GM21526 (cell line): ENCODE measurements around the gene ARHGAP6.
"Not testable (repeated sequence)": the region's sequence is repeated elsewhere in the genome, so short reads cannot be mapped to it uniquely, and the experiment has no call there.

ENCODE experiments used
- ATAC-seq: cut with Tn5 transposase; IDR thresholded peaks from one replicate; pipeline ENCODE4 v1.9.1; 2021; ENCODE audit warnings: moderate library complexity; ENCODE audit not compliant: unreplicated experiment, low FRiP score

Gene ARHGAP6

GRCh38 chrX:11269006-11269405 is 396.7 kb downstream of the ARHGAP6 start:
- no peak for ATAC-seq

- ATAC-seq = no peak
Observed at GRCh38 chrX:11267425-11267824, 398.3 kb downstream of the ARHGAP6 start.

GRCh38 chrX:11266573-11267003 is 399.1 kb downstream of the ARHGAP6 start:
- no peak for ATAC-seq

GRCh38 chrX:11265352-11265751 is 400.4 kb downstream of the ARHGAP6 start:
- ATAC-seq = no peak

- no peak for ATAC-seq
Observed at GRCh38 chrX:11264925-11265324, 400.8 kb downstream of the ARHGAP6 start.

GRCh38 chrX:11261260-11261659 is 404.5 kb downstream of the ARHGAP6 start:
- ATAC-seq = no peak

- no peak for ATAC-seq
Observed at GRCh38 chrX:11259437-11259836, 406.3 kb downstream of the ARHGAP6 start.

- no peak for ATAC-seq
Observed at GRCh38 chrX:11257711-11258110, 408.0 kb downstream of the ARHGAP6 start.

- no peak for ATAC-seq
Observed at GRCh38 chrX:11257290-11257689, 408.4 kb downstream of the ARHGAP6 start.

GRCh38 chrX:11254417-11255109 is 411.2 kb downstream of the ARHGAP6 start:
- ATAC-seq = no peak

- ATAC-seq = no peak
Observed at GRCh38 chrX:11244636-11245035, 421.1 kb downstream of the ARHGAP6 start.

GRCh38 chrX:11242704-11243103 is 423.0 kb downstream of the ARHGAP6 start:
- ATAC-seq = no peak

- no peak for ATAC-seq
Observed at GRCh38 chrX:11241720-11242119, 424.0 kb downstream of the ARHGAP6 start.

- ATAC-seq = peak; percentile 78
Observed at GRCh38 chrX:11239230-11239629, 426.5 kb downstream of the ARHGAP6 start.

- ATAC-seq = not testable (repeated sequence)
Observed at GRCh38 chrX:11235377-11235776, 430.3 kb downstream of the ARHGAP6 start.

GRCh38 chrX:11215191-11215921 is 450.4 kb downstream of the ARHGAP6 start:
- ATAC-seq = no peak

GRCh38 chrX:11214346-11215190 is 451.2 kb downstream of the ARHGAP6 start:
- ATAC-seq = no peak

- ATAC-seq = no peak
Observed at GRCh38 chrX:11212741-11213140, 453.0 kb downstream of the ARHGAP6 start.

- no peak for ATAC-seq
Observed at GRCh38 chrX:11210415-11210801, 455.3 kb downstream of the ARHGAP6 start.

- ATAC-seq = no peak
Observed at GRCh38 chrX:11209798-11210414, 455.8 kb downstream of the ARHGAP6 start.

- no peak for ATAC-seq
Observed at GRCh38 chrX:11206716-11207115, 459.0 kb downstream of the ARHGAP6 start.
